Glutamatergic neuron (in vitro differentiated cells): ENCODE data around the gene LYPD6. TPM values are rescaled to one million over a fixed set of nuclear protein-coding genes. Genes with fewer than 3 reads are reported as not detected.

ENCODE experiments used
- DNase-seq: peaks from one replicate; pipeline ENCODE4 v3.0.0; 2022
- H3K27ac Mint-ChIP-seq: one replicate; pipeline ENCODE4 v1.8.0; 2020; ENCODE audit warnings: mild to moderate bottlenecking, mixed read lengths, inconsistent platforms; ENCODE audit not compliant: unreplicated experiment
- H3K27me3 Mint-ChIP-seq: one replicate; pipeline ENCODE4 v1.8.0; 2020; ENCODE audit warnings: mild to moderate bottlenecking, moderate library complexity, mixed read lengths, inconsistent platforms; ENCODE audit not compliant: unreplicated experiment
- H3K36me3 Mint-ChIP-seq: one replicate; pipeline ENCODE4 v1.8.0; 2020; ENCODE audit warnings: mild to moderate bottlenecking, mixed read lengths, inconsistent platforms; ENCODE audit not compliant: unreplicated experiment
- H3K4me1 Mint-ChIP-seq: one replicate; pipeline ENCODE4 v1.8.0; 2020; ENCODE audit warnings: mild to moderate bottlenecking, low read depth, mixed read lengths, inconsistent platforms; ENCODE audit not compliant: unreplicated experiment
- H3K4me3 Mint-ChIP-seq: one replicate; pipeline ENCODE4 v1.8.0; 2020; ENCODE audit warnings: mild to moderate bottlenecking, mixed read lengths, inconsistent platforms; ENCODE audit not compliant: unreplicated experiment
- H3K9me3 Mint-ChIP-seq: one replicate; pipeline ENCODE4 v1.8.0; 2020; ENCODE audit warnings: mild to moderate bottlenecking, moderate library complexity, mixed read lengths, inconsistent platforms; ENCODE audit not compliant: unreplicated experiment
- CTCF ChIP-seq: fragments of 200-600 bp; sonication (generic); IDR thresholded peaks from one replicate; pipeline ENCODE4 v1.5.0; 2021; ENCODE audit not compliant: partially characterized antibody, unreplicated experiment
- total RNA-seq: library from RNA; stranded (reverse); fragmentation: NEBNext Ultra II Directional; extraction: Animal tissue kit (Norgen Biotek cat#: 25700); gene quantifications from one replicate; pipeline ENCODE4 v1.2.1, GENCODE V29; 2021; ENCODE audit not compliant: unreplicated experiment

Gene LYPD6
- total RNA-seq, 1 donor from 2014 or later = 1.5 TPM

GRCh38 chr2:149357058-149357457, 26.7 kb downstream of the LYPD6 start:
- no peak overlapping the region for H3K4me3 Mint-ChIP-seq
- H3K9me3 Mint-ChIP-seq = peaks cover 3% of the 10 kb centered on the region
- no peak overlapping the region for H3K27ac Mint-ChIP-seq
- H3K27me3 Mint-ChIP-seq = peaks cover 1% of the 10 kb centered on the region
- TF ChIP-seq CTCF = no peak
- H3K4me1 Mint-ChIP-seq = no peaks in the 10 kb centered on the region
- H3K36me3 Mint-ChIP-seq = no peaks in the 10 kb centered on the region
- no peak for DNase-seq

- no peak overlapping the region for H3K27ac Mint-ChIP-seq
- DNase-seq = no peak
- H3K36me3 Mint-ChIP-seq = no peaks in the 10 kb centered on the region
- peaks cover 3% of the 10 kb centered on the region for H3K9me3 Mint-ChIP-seq
- H3K27me3 Mint-ChIP-seq = peaks cover 1% of the 10 kb centered on the region
- H3K4me1 Mint-ChIP-seq = no peaks in the 10 kb centered on the region
- no peak for TF ChIP-seq CTCF
- no peak overlapping the region for H3K4me3 Mint-ChIP-seq
Observed at GRCh38 chr2:149360106-149360505, 29.7 kb downstream of the LYPD6 start.

DNA sequence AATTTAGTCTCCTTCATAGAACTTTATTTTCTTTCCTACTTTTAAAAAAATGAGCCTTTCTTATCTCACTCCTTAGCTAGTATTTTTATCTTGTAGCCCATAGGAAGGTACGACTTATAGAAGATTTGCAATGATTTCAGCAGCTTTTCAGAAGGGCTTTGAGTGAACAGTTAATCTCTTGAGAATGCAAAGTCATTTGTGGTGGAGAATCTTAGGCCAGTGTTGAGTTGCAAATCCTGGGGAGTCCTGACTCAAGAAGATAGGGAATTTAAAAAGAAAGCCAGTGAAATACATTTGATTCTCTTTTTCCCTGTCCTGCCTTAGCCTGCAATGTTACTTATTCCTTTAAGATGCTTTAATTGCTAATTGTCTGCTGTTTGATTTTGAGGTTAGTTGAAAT, 33.6 kb downstream of the LYPD6 start:
- no peak overlapping the region for H3K4me3 Mint-ChIP-seq
- no peak overlapping the region for H3K27ac Mint-ChIP-seq
- H3K9me3 Mint-ChIP-seq = peaks cover 3% of the 10 kb centered on the region
- DNase-seq = no peak
- H3K36me3 Mint-ChIP-seq = no peaks in the 10 kb centered on the region
- TF ChIP-seq CTCF = no peak
- H3K4me1 Mint-ChIP-seq = no peaks in the 10 kb centered on the region
- peaks cover 1% of the 10 kb centered on the region for H3K27me3 Mint-ChIP-seq

DNA sequence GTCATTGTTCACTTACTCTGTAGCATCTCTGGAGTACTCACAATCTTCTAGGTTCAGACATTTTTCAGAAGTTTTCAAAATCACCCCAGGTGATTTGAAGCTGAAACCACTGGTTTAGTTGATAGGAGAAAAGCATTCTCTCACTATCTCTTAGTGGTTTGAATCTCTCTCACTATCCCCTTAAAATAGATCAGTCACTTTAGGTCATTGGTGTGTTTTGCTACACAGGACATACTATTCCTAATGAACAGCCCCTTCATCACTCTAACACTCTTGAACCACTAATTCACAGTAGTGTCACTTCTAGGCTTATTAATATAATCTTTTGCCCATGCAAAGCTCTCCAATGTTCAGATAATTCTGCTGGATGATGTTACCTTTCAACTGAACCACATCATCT, 34.5 kb downstream of the LYPD6 start:
- Mint-ChIP-seq H3K36me3 (no peaks in the 10 kb centered on the region), H3K27ac (no peak overlapping the region), H3K4me1 (no peaks in the 10 kb centered on the region), H3K27me3 (peaks cover 1% of the 10 kb centered on the region), H3K9me3 (peaks cover 5% of the 10 kb centered on the region), H3K4me3 (no peak overlapping the region)
- TF ChIP-seq CTCF = no peak
- no peak for DNase-seq

- Mint-ChIP-seq H3K4me1 (no peaks in the 10 kb centered on the region), H3K9me3 (peaks cover 5% of the 10 kb centered on the region), H3K27me3 (no peaks in the 10 kb centered on the region), H3K36me3 (no peaks in the 10 kb centered on the region), H3K27ac (no peak overlapping the region), H3K4me3 (no peak overlapping the region)
- no peak for DNase-seq
- no peak for TF ChIP-seq CTCF
Observed at GRCh38 chr2:149365931-149366583, 35.7 kb downstream of the LYPD6 start.
